Endodermal cell (in vitro differentiated cells): Measurements from ENCODE around the gene FRMD3. TPM values are rescaled to one million over a fixed set of nuclear protein-coding genes. Genes with fewer than 3 reads are reported as not detected.

Experiments used
- DNase-seq: peaks from one replicate; pipeline ENCODE4 v3.0.0-alpha.2; 2017
- H3K27ac ChIP-seq: 2 replicates; pipeline ENCODE4 v1.5.1; 2013; ENCODE audit warnings: mild to moderate bottlenecking, low read depth, low read length, moderate library complexity
- H3K27me3 ChIP-seq: 2 replicates; pipeline ENCODE4 v1.6.1; 2013; ENCODE audit warnings: mild to moderate bottlenecking, low read length, moderate library complexity; ENCODE audit not compliant: insufficient read depth, control insufficient read depth, poor library complexity, severe bottlenecking
- H3K36me3 ChIP-seq: 2 replicates; pipeline ENCODE4 v1.7.0; 2013; ENCODE audit warnings: mild to moderate bottlenecking, low read length, moderate library complexity; ENCODE audit not compliant: control insufficient read depth, insufficient read depth
- H3K4me1 ChIP-seq: one replicate; pipeline ENCODE4 v1.7.0; 2013; ENCODE audit warnings: low read length; ENCODE audit not compliant: control insufficient read depth, insufficient read depth
- H3K4me3 ChIP-seq: 2 replicates; pipeline ENCODE4 v1.5.1; 2013; ENCODE audit warnings: mild to moderate bottlenecking, low read length, moderate library complexity
- H3K9ac ChIP-seq: 2 replicates; pipeline ENCODE4 v1.6.1; 2013; ENCODE audit warnings: mild to moderate bottlenecking, low read length, moderate library complexity; ENCODE audit not compliant: poor library complexity, severe bottlenecking; ENCODE audit errors: extremely low read depth
- H3K9me3 ChIP-seq: 2 replicates; pipeline ENCODE4 v1.6.1; 2013; ENCODE audit warnings: mild to moderate bottlenecking, low read length, moderate library complexity; ENCODE audit not compliant: control insufficient read depth
- H3K27ac Mint-ChIP-seq: 2 replicates; pipeline ENCODE4 v1.8.0; 2020; ENCODE audit warnings: mixed read lengths
- H3K27me3 Mint-ChIP-seq: 2 replicates; pipeline ENCODE4 v1.8.0; 2021; ENCODE audit warnings: mild to moderate bottlenecking, mixed read lengths; ENCODE audit not compliant: insufficient read depth
- H3K36me3 Mint-ChIP-seq: 2 replicates; pipeline ENCODE4 v1.8.0; 2020; ENCODE audit warnings: low read depth, mixed read lengths
- H3K4me1 Mint-ChIP-seq: 2 replicates; pipeline ENCODE4 v1.8.0; 2020; ENCODE audit warnings: mixed read lengths
- H3K4me3 Mint-ChIP-seq: 2 replicates; pipeline ENCODE4 v1.8.0; 2020; ENCODE audit warnings: mild to moderate bottlenecking, moderate library complexity, mixed read lengths
- H3K9me3 Mint-ChIP-seq: 2 replicates; pipeline ENCODE4 v1.8.0; 2020; ENCODE audit warnings: mild to moderate bottlenecking, mixed read lengths
- WGBS, 2 experiments: methylation state at CpG; one replicate each; pipeline versions ENCODE4 v1.1.5 to v1.1.7; 2013; ENCODE audit warnings: missing lambda C conversion rate in 2 of 2, mixed read lengths in 1 of 2; ENCODE audit not compliant: insufficient coverage in 1 of 2, insufficient read length in 1 of 2; 5-methylcytosine and 5-hydroxymethylcytosine counted together
- total RNA-seq, 2 donors: library from RNA; stranded (reverse); fragmentation: NEBNext Ultra II Directional in 1 of 2; extraction: Animal tissue kit (Norgen Biotek cat#: 25700) in 1 of 2; gene quantifications; 2 replicates in 1 of 2; 3 replicates in 1 of 2; pipeline ENCODE4 v1.2.1, GENCODE V29; 2021
- TF ChIP-seq, protein P1 (sequence below): fragments of 200-600 bp; sonication (generic); conservative IDR thresholded peaks from 2 replicates; pipeline ENCODE4 v1.5.0; 2021; ENCODE audit warnings: antibody characterized with exemption, mild to moderate bottlenecking

FRMD3 gene
- total RNA-seq, 2 donors from 2014 or later = 0.13 to 0.35 TPM

DNA sequence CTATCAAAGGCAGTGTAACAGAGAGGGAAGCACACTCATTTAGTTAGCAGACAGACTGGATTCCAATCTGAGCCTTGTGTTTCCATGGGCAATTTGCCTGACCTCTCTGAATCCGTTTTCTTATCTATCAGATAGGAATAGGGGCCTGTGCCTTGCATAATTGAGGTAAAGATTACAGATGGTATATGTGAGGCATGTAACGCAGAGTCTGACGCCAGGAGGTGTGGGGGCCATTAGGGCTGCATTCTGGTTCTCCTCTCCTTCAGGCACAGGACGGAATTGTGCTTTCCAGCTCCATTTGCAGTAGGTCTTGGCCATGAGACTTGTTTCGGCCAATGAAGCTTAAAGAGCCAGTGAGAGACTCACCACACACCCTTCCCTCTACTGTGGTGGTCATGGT is 97.6 kb downstream of the FRMD3 start:
- H3K36me3 ChIP-seq = no peaks in the 10 kb centered on the region
- H3K4me3 ChIP-seq = no peak overlapping the region
- no peaks in the 10 kb centered on the region for H3K27me3 ChIP-seq
- no peak for DNase-seq
- H3K27ac ChIP-seq = no peak overlapping the region
- no peaks in the 10 kb centered on the region for H3K36me3 Mint-ChIP-seq
- TF ChIP-seq, protein P1, sequence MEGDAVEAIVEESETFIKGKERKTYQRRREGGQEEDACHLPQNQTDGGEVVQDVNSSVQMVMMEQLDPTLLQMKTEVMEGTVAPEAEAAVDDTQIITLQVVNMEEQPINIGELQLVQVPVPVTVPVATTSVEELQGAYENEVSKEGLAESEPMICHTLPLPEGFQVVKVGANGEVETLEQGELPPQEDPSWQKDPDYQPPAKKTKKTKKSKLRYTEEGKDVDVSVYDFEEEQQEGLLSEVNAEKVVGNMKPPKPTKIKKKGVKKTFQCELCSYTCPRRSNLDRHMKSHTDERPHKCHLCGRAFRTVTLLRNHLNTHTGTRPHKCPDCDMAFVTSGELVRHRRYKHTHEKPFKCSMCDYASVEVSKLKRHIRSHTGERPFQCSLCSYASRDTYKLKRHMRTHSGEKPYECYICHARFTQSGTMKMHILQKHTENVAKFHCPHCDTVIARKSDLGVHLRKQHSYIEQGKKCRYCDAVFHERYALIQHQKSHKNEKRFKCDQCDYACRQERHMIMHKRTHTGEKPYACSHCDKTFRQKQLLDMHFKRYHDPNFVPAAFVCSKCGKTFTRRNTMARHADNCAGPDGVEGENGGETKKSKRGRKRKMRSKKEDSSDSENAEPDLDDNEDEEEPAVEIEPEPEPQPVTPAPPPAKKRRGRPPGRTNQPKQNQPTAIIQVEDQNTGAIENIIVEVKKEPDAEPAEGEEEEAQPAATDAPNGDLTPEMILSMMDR = no peak
- no peaks in the 10 kb centered on the region for H3K4me1 ChIP-seq
- no peaks in the 10 kb centered on the region for H3K4me1 Mint-ChIP-seq
- no peak overlapping the region for H3K4me3 Mint-ChIP-seq
- no peaks in the 10 kb centered on the region for H3K9me3 ChIP-seq
- 94 to 100% methylated on average over 2 to 5 of the region's 5 CpGs for WGBS, 2 experiments
- H3K27ac Mint-ChIP-seq = no peak overlapping the region
- H3K9me3 Mint-ChIP-seq = no peaks in the 10 kb centered on the region
- H3K27me3 Mint-ChIP-seq = no peaks in the 10 kb centered on the region
- H3K9ac ChIP-seq = no peak overlapping the region

DNA sequence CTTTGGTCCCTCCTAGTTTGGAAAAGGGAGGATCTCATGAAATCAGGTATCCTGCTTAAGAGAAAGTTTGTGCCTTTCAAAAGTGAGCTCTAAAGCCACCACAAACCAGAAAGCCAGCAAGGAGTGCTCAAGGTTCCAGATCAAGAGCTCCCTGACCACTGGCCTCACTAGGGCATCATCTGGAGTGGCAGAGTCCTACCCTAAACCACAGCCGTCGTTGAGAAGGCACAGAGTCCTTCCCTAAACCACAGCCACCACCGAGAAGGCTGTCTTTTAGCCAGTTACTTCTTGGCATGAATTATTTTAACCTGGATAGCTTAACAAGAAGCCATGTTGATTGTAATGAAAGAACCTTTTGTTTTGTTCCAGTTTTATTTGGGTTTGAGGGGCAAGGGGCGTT is 102.9 kb downstream of the FRMD3 start:
- Mint-ChIP-seq H3K4me3 (no peak overlapping the region), H3K27ac (no peak overlapping the region), H3K27me3 (no peaks in the 10 kb centered on the region), H3K4me1 (no peaks in the 10 kb centered on the region), H3K36me3 (no peaks in the 10 kb centered on the region), H3K9me3 (no peaks in the 10 kb centered on the region)
- no peak overlapping the region for H3K4me3 ChIP-seq
- no peaks in the 10 kb centered on the region for H3K36me3 ChIP-seq
- H3K4me1 ChIP-seq = no peaks in the 10 kb centered on the region
- no peaks in the 10 kb centered on the region for H3K27me3 ChIP-seq
- TF ChIP-seq, protein P1 = no peak
- no peak for DNase-seq
- no peak overlapping the region for H3K9ac ChIP-seq
- H3K9me3 ChIP-seq = no peaks in the 10 kb centered on the region
- H3K27ac ChIP-seq = no peak overlapping the region
- WGBS, 2 experiments = 95% methylated on average over 4 of the region's 4 CpGs; no CpG with 5 or more reads in 1 of the 2 experiments

DNA sequence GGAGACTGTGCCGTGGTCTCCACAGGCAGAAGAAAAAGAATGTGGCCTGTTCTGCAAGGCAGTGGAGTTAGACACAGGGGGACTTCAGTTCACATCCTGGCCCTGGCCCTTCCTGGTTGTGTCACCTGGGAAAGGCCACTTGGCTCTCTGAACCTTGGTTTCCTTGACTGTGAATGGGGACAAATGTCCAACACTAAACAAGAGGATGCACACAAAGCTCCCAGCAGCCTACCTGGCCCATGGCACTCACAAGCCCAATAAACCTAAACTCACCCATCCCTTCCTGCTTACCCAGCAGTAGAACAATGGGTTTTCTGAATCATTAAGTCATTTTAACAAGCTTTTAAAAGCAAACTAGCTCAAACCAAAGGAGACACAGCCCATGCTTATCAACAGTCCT is 103.9 kb downstream of the FRMD3 start:
- no peak overlapping the region for H3K27ac Mint-ChIP-seq
- H3K4me1 Mint-ChIP-seq = peaks cover under 1% of the 10 kb centered on the region
- no peaks in the 10 kb centered on the region for H3K36me3 ChIP-seq
- H3K36me3 Mint-ChIP-seq = no peaks in the 10 kb centered on the region
- no peak for DNase-seq
- H3K27ac ChIP-seq = no peak overlapping the region
- WGBS, 2 experiments = 94% methylated on average over 1 of the region's 1 CpG; no CpG with 5 or more reads in 1 of the 2 experiments
- no peak overlapping the region for H3K4me3 ChIP-seq
- TF ChIP-seq, protein P1 = no peak
- H3K27me3 ChIP-seq = no peaks in the 10 kb centered on the region
- H3K4me3 Mint-ChIP-seq = no peak overlapping the region
- H3K27me3 Mint-ChIP-seq = no peaks in the 10 kb centered on the region
- no peaks in the 10 kb centered on the region for H3K9me3 ChIP-seq
- no peak overlapping the region for H3K9ac ChIP-seq
- no peaks in the 10 kb centered on the region for H3K4me1 ChIP-seq
- no peaks in the 10 kb centered on the region for H3K9me3 Mint-ChIP-seq
